Urinary bladder (tissue), 4 donors: ENCODE results near the gene RIC8A. TPM values are rescaled to one million over a fixed set of nuclear protein-coding genes. Genes with fewer than 3 reads are reported as not detected.
"Not testable (repeated sequence)": the region's sequence is repeated elsewhere in the genome, so short reads cannot be mapped to it uniquely, and the experiment has no call there.

Experiments used
- DNase-seq: peaks from one replicate; pipeline ENCODE4 v3.0.0-alpha.2; 2015; ENCODE audit errors: extremely low spot score
- H3K27ac ChIP-seq: one replicate; pipeline ENCODE4 v1.5.1; 2013; ENCODE audit warnings: low read depth, mild to moderate bottlenecking, moderate library complexity
- H3K36me3 ChIP-seq: one replicate; pipeline ENCODE4 v1.6.1; 2013; ENCODE audit warnings: mild to moderate bottlenecking, moderate library complexity; ENCODE audit not compliant: insufficient read depth
- H3K4me1 ChIP-seq: one replicate; pipeline ENCODE4 v1.6.1; 2013; ENCODE audit warnings: mild to moderate bottlenecking, moderate library complexity; ENCODE audit not compliant: insufficient read depth
- H3K4me3 ChIP-seq: one replicate; pipeline ENCODE4 v1.5.1; 2013; ENCODE audit warnings: low read depth, low read length
- WGBS: extraction: QIAGEN DNeasy Blood & Tissue Kit; methylation state at CpG from one replicate; pipeline ENCODE4 v1.1.7; 2013; 5-methylcytosine and 5-hydroxymethylcytosine counted together
- polyA plus RNA-seq: library from polyadenylated mRNA; stranded (reverse); fragments of 200-250 nt; gene quantifications from one replicate; pipeline ENCODE4 v1.2.3, GENCODE V29; 2013
- total RNA-seq: library from RNA; depleted of rRNA; stranded (reverse); fragments of >200 nt; gene quantifications from one replicate; pipeline ENCODE4 v1.2.3, GENCODE V29; 2014
- donor health status: healthy with polysubstance abuse.
- donor health status: healthy.

RIC8A gene
- total and polyA plus RNA-seq, 2 donors = 60.2 to 90.8 TPM

DNA sequence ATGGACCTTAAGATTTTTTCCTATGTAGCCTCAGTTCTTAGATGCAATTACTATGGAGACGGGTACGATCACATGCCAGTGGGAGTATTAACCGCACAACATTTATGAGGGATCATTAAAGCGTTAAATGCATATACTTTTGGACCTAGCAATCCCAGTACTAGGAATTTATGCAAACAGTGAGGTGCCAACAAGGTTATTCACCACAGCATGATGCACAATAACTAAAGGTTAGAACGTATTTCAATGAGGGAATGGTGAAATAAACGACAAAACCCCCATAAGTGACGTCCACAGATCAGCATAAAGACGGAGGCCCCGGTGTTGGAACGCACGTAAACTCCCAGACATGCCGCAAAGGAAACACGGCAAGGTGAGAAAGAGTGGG, 28.1 kb downstream of the RIC8A start:
- H3K4me3 ChIP-seq = peak overlapping the region; percentile 96
- 1% methylated on average over 13 of the region's 13 CpGs for WGBS
- H3K4me1 ChIP-seq = no peaks in the 10 kb centered on the region
- peak overlapping the region; percentile 87 for H3K27ac ChIP-seq
- peak; percentile 17 for DNase-seq
- H3K36me3 ChIP-seq = no peaks in the 10 kb centered on the region

- WGBS = under 1% methylated on average over 70 of the region's 70 CpGs
- no peaks in the 10 kb centered on the region for H3K4me1 ChIP-seq
- DNase-seq = peak; percentile 74
- no peaks in the 10 kb centered on the region for H3K36me3 ChIP-seq
- peak within 1 kb of the TSS; percentile 96 for H3K4me3 ChIP-seq
- H3K27ac ChIP-seq = peak within 1 kb of the TSS; percentile 92
Measured at GRCh38 chr11:235997-236773, 28.7 kb downstream of the RIC8A start, which contains the start of gene SIRT3. Gene SIRT3, minus strand, starts transcription at chr11:236342. Its CDS starts 14 bp downstream, at chr11:236328.

GRCh38 chr11:236774-237767, 29.6 kb downstream of the RIC8A start, which contains the start of gene PSMD13:
Gene PSMD13, plus strand, starts transcription at chr11:236976. Its CDS starts 74 bp downstream, at chr11:237050.
- H3K36me3 ChIP-seq = no peaks in the 10 kb centered on the region
- 2% methylated on average over 62 of the region's 62 CpGs for WGBS
- H3K4me3 ChIP-seq = peak within 1 kb of the TSS; percentile 96
- H3K27ac ChIP-seq = peak within 1 kb of the TSS; percentile 92
- H3K4me1 ChIP-seq = no peaks in the 10 kb centered on the region
- DNase-seq = peak; percentile 57

DNA sequence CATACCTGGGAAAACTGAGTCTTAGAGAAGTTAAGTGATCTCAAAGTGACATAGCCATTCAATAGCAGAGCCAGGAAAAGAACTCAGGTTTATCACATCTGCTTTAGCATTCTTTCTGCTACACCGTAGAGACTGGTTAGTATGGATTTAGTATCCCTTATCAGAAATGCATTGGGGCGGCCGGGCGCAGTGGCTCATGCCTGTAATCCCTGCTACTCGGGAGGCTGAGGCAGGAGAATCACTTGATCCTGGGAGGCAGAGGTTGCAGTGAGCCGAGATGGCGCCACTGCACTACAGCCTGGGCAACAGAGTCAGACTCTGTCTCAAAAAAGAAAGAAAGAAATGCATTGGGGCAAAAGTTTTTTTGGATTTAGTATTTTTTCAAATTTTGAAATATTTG, 30.8 kb downstream of the RIC8A start:
- DNase-seq, H3K4me3 ChIP-seq, H3K27ac ChIP-seq, H3K4me1 ChIP-seq, H3K36me3 ChIP-seq: not testable (repeated sequence)
- WGBS = 85% methylated on average over 7 of the region's 7 CpGs

- DNase-seq = no peak
- Histone ChIP-seq H3K27ac (no peak overlapping the region), H3K4me1 (no peaks in the 10 kb centered on the region), H3K4me3 (no peak overlapping the region), H3K36me3 (peaks cover 5% of the 10 kb centered on the region)
- 61% methylated on average over 1 of the region's 1 CpG for WGBS
Measured at GRCh38 chr11:240315-240714, 32.8 kb downstream of the RIC8A start.

- Histone ChIP-seq H3K4me3 (no peak overlapping the region), H3K36me3 (peaks cover 10% of the 10 kb centered on the region), H3K27ac (no peak overlapping the region), H3K4me1 (no peaks in the 10 kb centered on the region)
- 94% methylated on average over 5 of the region's 5 CpGs for WGBS
- DNase-seq = no peak
Measured at GRCh38 chr11:241634-242033, 34.1 kb downstream of the RIC8A start.

- Histone ChIP-seq H3K27ac (no peak overlapping the region), H3K4me3 (no peak overlapping the region), H3K4me1 (no peaks in the 10 kb centered on the region), H3K36me3 (peaks cover 10% of the 10 kb centered on the region)
- 97% methylated on average over 2 of the region's 2 CpGs for WGBS
- DNase-seq = no peak
Measured at GRCh38 chr11:244376-244775, 36.9 kb downstream of the RIC8A start.

- DNase-seq = no peak
- WGBS = 81% methylated on average over 8 of the region's 8 CpGs
- Histone ChIP-seq H3K4me1 (no peaks in the 10 kb centered on the region), H3K4me3 (no peak overlapping the region), H3K36me3 (peaks cover 12% of the 10 kb centered on the region), H3K27ac (no peak overlapping the region)
Measured at GRCh38 chr11:249062-249461, 41.6 kb downstream of the RIC8A start.

GRCh38 chr11:250274-250673, 42.8 kb downstream of the RIC8A start:
- H3K4me3 ChIP-seq = no peak overlapping the region
- no peak overlapping the region for H3K27ac ChIP-seq
- no peak for DNase-seq
- no peaks in the 10 kb centered on the region for H3K4me1 ChIP-seq
- H3K36me3 ChIP-seq = peaks cover 7% of the 10 kb centered on the region
- WGBS = 84% methylated on average over 5 of the region's 5 CpGs

DNA sequence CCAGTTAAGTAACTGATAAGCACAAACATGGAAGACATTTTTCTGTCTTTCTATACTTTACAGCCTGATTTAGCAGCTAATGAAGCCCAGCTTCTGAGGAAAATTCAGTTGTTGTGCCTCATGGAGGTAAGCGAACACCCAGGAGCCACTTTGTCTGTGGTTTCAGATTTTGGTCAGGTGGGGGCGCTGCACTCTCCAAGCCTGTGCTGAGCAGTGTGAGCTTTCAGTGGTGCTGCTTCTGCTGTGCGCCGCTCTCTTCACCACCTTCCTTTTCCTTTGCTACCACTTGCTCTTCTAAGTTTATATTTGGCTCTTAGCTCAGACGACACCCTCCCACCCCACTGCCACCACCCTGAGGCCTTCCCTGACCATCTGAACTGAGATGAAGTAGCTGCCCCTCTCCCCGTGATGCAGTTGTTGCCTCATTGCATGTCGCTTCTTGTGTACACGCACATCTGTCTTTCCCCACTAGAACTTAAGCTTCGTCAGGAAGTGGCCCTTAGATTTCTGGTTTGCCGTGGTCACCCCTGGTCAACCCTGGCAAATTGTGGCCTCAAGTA, 43.3 kb downstream of the RIC8A start:
- 77% methylated on average over 10 of the region's 10 CpGs for whole genome bisulfite sequencing
- no peak for DNase-seq
- no peak overlapping the region for H3K4me3 ChIP-seq
- H3K27ac ChIP-seq = no peak overlapping the region
- H3K4me1 ChIP-seq = no peaks in the 10 kb centered on the region
- H3K36me3 ChIP-seq = peaks cover 5% of the 10 kb centered on the region

DNA sequence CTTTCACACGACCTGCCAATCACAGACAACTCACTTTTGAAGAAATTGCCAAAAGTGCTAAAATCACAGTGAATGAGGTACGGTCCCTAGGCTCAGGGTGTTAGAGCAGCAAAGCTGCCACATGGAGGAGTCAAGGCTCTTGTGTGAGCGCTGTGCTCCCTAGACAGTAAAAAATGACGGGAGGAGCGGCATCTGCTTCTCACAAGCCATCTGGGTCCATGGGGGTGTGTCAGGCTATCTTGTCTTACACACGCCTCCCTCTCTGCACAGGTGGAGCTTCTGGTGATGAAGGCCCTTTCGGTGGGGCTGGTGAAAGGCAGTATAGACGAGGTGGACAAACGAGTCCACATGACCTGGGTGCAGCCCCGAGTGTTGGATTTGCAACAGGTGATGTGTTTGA, 44.0 kb downstream of the RIC8A start:
- Histone ChIP-seq H3K4me3 (no peak overlapping the region), H3K4me1 (no peaks in the 10 kb centered on the region), H3K36me3 (peaks cover 2% of the 10 kb centered on the region), H3K27ac (no peak overlapping the region)
- DNase-seq = no peak
- WGBS = 75% methylated on average over 10 of the region's 10 CpGs

DNA sequence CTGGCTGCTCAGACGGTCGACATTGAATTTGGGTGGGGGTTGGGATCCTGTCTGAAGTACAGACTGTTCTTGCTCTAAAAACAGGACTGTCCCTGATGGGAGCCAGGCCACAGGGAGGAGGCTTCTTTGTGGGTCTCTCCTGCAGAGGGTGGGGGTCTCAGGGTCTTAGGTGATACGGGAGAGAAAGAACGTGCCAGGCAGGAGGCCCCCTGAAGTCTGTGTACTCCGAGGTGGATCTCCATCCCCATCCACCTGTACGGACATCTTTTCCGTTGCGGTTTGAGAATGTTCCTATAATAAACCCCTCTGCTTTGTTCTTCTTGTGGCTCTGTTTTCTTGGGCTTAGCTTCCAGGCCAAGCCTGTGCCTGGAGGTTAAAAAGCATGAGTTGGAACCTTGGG, 45.2 kb downstream of the RIC8A start:
- Histone ChIP-seq H3K4me3 (no peak overlapping the region), H3K27ac (no peak overlapping the region), H3K36me3 (peaks cover 2% of the 10 kb centered on the region), H3K4me1 (no peaks in the 10 kb centered on the region)
- DNase-seq = no peak
- WGBS = 90% methylated on average over 8 of the region's 8 CpGs

GRCh38 chr11:253160-253885, 45.8 kb downstream of the RIC8A start:
- 66% methylated on average over 13 of the region's 13 CpGs for WGBS
- no peak for DNase-seq
- H3K36me3 ChIP-seq = peaks cover 2% of the 10 kb centered on the region
- H3K27ac ChIP-seq = no peak overlapping the region
- no peak overlapping the region for H3K4me3 ChIP-seq
- H3K4me1 ChIP-seq = no peaks in the 10 kb centered on the region
